ENCODE measurements around the gene CTNNA3. TPM values are rescaled to one million over a fixed set of nuclear protein-coding genes. Genes with fewer than 3 reads are reported as not detected.

CTNNA3 gene
- total and polyA plus RNA-seq, 2 donors (not counting 3 experiments of a cell fraction or from before 2014, with no cell fraction given), result not detected

DNA sequence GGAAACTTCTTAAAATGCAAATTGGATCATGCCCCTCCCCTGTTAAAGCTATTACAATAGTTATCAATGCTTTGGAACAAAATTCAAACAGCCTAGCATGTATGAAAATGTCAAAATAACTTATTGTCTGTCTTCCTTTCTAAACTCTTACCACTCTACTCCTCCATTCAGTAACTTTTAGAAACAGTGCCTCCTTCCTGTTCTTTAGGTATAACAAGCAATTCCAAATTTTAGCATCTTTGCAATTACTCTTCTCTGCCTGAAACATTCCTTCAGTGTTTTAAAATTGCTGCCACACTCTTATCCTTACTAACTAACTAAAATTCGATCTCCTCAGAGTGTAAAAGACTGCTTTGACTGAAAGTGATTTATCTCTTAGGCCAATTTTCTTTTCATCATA, 1430.6 kb downstream of the CTNNA3 start:
- ChIA-PET CTCF (no interaction called here), POLR2A (no interaction called here)
- no peaks in the 10 kb centered on the region for H3K27me3 ChIP-seq (ENCODE audit: control insufficient read depth in 2 of 2, insufficient read depth in 2 of 2, low read length in 2 of 2)
- no peaks in the 10 kb centered on the region for H3K4me1 ChIP-seq (ENCODE audit: control insufficient read depth, extremely low read depth, insufficient read depth, low read length)
- dilution Hi-C loops (cut with MboI; ENCODE audit: extremely low pct_ligation_motif_present, low sequenced_read_pairs), result no loop called here
- no peaks in the 10 kb centered on the region for H3K36me3 ChIP-seq (ENCODE audit: control insufficient read depth in 2 of 2, extremely low read depth in 1 of 2, insufficient read depth in 2 of 2, low read length in 2 of 2)
- H3K9me1 ChIP-seq (replicated peaks; ENCODE audit: control insufficient read depth, extremely low read depth, insufficient read depth, low read length), result no peaks in the 10 kb centered on the region
- H3K4me2 ChIP-seq (ENCODE audit: insufficient read depth, low read length), result no peak overlapping the region
- FAIRE-seq (no peak), DNase-seq (ENCODE audit: low read depth, low spot score) (no peak)
- H2AFZ ChIP-seq (ENCODE audit: low read depth, low read length), result no peak overlapping the region
- no peak overlapping the region for H3K27ac ChIP-seq (ENCODE audit: insufficient read depth, low read depth, low read length)
- no peak overlapping the region for H3K4me3 ChIP-seq (replicated peaks in 1 of 3; ENCODE audit: insufficient read depth in 1 of 3, low read depth in 1 of 3, low read length in 3 of 3)
- H3K79me2 ChIP-seq (ENCODE audit: control insufficient read depth, insufficient read depth, low read length), result no peaks in the 10 kb centered on the region
- no peaks in the 10 kb centered on the region for H4K20me1 ChIP-seq (replicated peaks; ENCODE audit: control insufficient read depth, extremely low read depth, insufficient read depth, low read length)
- no peaks in the 10 kb centered on the region for H3K9me3 ChIP-seq (replicated peaks; ENCODE audit: control insufficient read depth, insufficient read depth, low read length)
- intact Hi-C loops (cut with micrococcal nuclease), result no loop called here
- H3K9ac ChIP-seq (replicated peaks; ENCODE audit: extremely low read depth, insufficient read depth, low read length), result no peak overlapping the region
- TF ChIP-seq GATA2 (IDR thresholded peaks at IDR 0.05; ENCODE audit: insufficient read depth, insufficient read length, low read depth, low read length), result no peak
- no TSS peak for BruUV-seq (replicated peaks)

DNA sequence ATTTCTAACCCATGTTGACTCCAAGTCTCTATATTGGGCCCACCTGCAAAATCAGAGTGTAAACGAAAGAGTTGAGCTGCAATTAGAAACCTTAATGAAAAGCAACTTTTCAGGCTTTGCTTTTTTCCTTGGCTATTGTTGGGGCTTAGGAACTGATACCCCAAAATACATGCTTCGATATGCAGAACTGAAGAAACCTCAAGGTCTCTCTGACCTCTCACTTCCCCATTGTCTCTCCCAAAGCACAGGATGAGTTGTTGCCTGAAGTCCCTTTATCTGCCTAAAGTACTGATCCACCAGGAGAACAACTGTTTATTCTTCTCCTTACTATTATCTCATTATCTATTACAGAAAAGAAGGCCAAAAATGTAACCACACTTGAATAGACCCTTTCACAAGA, 1436.2 kb downstream of the CTNNA3 start:
- Histone ChIP-seq H3K27me3 (ENCODE audit: control insufficient read depth in 2 of 2, insufficient read depth in 2 of 2, low read length in 2 of 2) (no peaks in the 10 kb centered on the region), H3K9me3 (replicated peaks; ENCODE audit: control insufficient read depth, insufficient read depth, low read length) (no peaks in the 10 kb centered on the region), H2AFZ (ENCODE audit: low read depth, low read length) (no peak overlapping the region), H3K9me1 (replicated peaks; ENCODE audit: control insufficient read depth, extremely low read depth, insufficient read depth, low read length) (no peaks in the 10 kb centered on the region), H3K4me1 (ENCODE audit: control insufficient read depth, extremely low read depth, insufficient read depth, low read length) (no peaks in the 10 kb centered on the region), H4K20me1 (replicated peaks; ENCODE audit: control insufficient read depth, extremely low read depth, insufficient read depth, low read length) (no peaks in the 10 kb centered on the region), H3K79me2 (ENCODE audit: control insufficient read depth, insufficient read depth, low read length) (no peaks in the 10 kb centered on the region), H3K4me3 (replicated peaks in 1 of 3; ENCODE audit: insufficient read depth in 1 of 3, low read depth in 1 of 3, low read length in 3 of 3) (no peak overlapping the region), H3K9ac (replicated peaks; ENCODE audit: extremely low read depth, insufficient read depth, low read length) (no peak overlapping the region), H3K4me2 (ENCODE audit: insufficient read depth, low read length) (no peak overlapping the region), H3K36me3 (ENCODE audit: control insufficient read depth in 2 of 2, extremely low read depth in 1 of 2, insufficient read depth in 2 of 2, low read length in 2 of 2) (no peaks in the 10 kb centered on the region), H3K27ac (ENCODE audit: insufficient read depth, low read depth, low read length) (no peak overlapping the region)
- DNase-seq (ENCODE audit: low read depth, low spot score) (no peak), FAIRE-seq (no peak)
- no TSS peak for BruUV-seq (replicated peaks)
- intact Hi-C loops (cut with micrococcal nuclease), result no loop called here
- dilution Hi-C loops (cut with MboI; ENCODE audit: extremely low pct_ligation_motif_present, low sequenced_read_pairs), result no loop called here
- ChIA-PET POLR2A (no interaction called here), CTCF (no interaction called here)
- TF ChIP-seq MYC (IDR thresholded peaks at IDR 0.05; ENCODE audit: low read depth, low read length) (no peak), JUN (IDR thresholded peaks at IDR 0.05; ENCODE audit: borderline replicate concordance, insufficient read depth, insufficient read length, low read depth) (no peak), EZH2 (IDR thresholded peaks at IDR 0.05; ENCODE audit: borderline replicate concordance, low read depth, low read length, severe bottlenecking) (no peak), GATA2 (IDR thresholded peaks at IDR 0.05; ENCODE audit: insufficient read depth, insufficient read length, low read depth, low read length) (no peak), POLR2A (IDR thresholded peaks at IDR 0.05; ENCODE audit: low read depth, low read length) (no peak), POLR2AphosphoS5 (IDR thresholded peaks at IDR 0.05; ENCODE audit: insufficient read depth, low read depth, low read length) (no peak), FOS (IDR thresholded peaks at IDR 0.05; ENCODE audit: borderline replicate concordance, insufficient read depth, low read length) (no peak)
- TF ChIP-seq, protein P1, sequence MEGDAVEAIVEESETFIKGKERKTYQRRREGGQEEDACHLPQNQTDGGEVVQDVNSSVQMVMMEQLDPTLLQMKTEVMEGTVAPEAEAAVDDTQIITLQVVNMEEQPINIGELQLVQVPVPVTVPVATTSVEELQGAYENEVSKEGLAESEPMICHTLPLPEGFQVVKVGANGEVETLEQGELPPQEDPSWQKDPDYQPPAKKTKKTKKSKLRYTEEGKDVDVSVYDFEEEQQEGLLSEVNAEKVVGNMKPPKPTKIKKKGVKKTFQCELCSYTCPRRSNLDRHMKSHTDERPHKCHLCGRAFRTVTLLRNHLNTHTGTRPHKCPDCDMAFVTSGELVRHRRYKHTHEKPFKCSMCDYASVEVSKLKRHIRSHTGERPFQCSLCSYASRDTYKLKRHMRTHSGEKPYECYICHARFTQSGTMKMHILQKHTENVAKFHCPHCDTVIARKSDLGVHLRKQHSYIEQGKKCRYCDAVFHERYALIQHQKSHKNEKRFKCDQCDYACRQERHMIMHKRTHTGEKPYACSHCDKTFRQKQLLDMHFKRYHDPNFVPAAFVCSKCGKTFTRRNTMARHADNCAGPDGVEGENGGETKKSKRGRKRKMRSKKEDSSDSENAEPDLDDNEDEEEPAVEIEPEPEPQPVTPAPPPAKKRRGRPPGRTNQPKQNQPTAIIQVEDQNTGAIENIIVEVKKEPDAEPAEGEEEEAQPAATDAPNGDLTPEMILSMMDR (IDR thresholded peaks at IDR 0.05; ENCODE audit: extremely low read depth in 1 of 2, insufficient read depth in 1 of 2, low read depth in 1 of 2, low read length in 2 of 2), result no peak
- TF ChIP-seq, protein P2, sequence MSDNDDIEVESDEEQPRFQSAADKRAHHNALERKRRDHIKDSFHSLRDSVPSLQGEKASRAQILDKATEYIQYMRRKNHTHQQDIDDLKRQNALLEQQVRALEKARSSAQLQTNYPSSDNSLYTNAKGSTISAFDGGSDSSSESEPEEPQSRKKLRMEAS (IDR thresholded peaks at IDR 0.05; ENCODE audit: insufficient read depth, insufficient read length), result no peak
